Muscle of arm (tissue), 12 donors: ENCODE results near the gene FRMD4A. TPM values are rescaled to one million over a fixed set of nuclear protein-coding genes. Genes with fewer than 3 reads are reported as not detected.
"Not testable (repeated sequence)": the region's sequence is repeated elsewhere in the genome, so short reads cannot be mapped to it uniquely, and the experiment has no call there.

ENCODE experiments used
- DNase-seq: peaks from one replicate; pipeline ENCODE4 v3.0.0-alpha.2; 2013
- polyA plus RNA-seq, 12 donors: library from polyadenylated mRNA; unstranded; fragments of 120-200 nt; gene quantifications; one replicate each; pipeline ENCODE4 v1.2.1, GENCODE V29; 2013; ENCODE audit not compliant: insufficient read length in 12 of 12

The FRMD4A gene
- polyA plus RNA-seq, 12 donors: 28.4 to 70.7 (median 37.0) TPM; not detected in 1

GRCh38 chr10:13953371-13953770 lies 377.4 kb downstream of the FRMD4A start:
- no peak for DNase-seq

GRCh38 chr10:13950543-13950939 lies 380.2 kb downstream of the FRMD4A start:
- DNase-seq: no peak

GRCh38 chr10:13949844-13950542 lies 380.7 kb downstream of the FRMD4A start:
- no peak for DNase-seq

- DNase-seq: no peak
Observed at GRCh38 chr10:13946209-13946460, 384.6 kb downstream of the FRMD4A start.

GRCh38 chr10:13945390-13946208 lies 385.1 kb downstream of the FRMD4A start:
- no peak for DNase-seq

- DNase-seq: no peak
Observed at GRCh38 chr10:13944823-13945222, 385.9 kb downstream of the FRMD4A start.

- no peak for DNase-seq
Observed at GRCh38 chr10:13943735-13944398, 386.9 kb downstream of the FRMD4A start.

- no peak for DNase-seq
Observed at GRCh38 chr10:13942035-13942434, 388.7 kb downstream of the FRMD4A start.

GRCh38 chr10:13939391-13939790 lies 391.3 kb downstream of the FRMD4A start:
- DNase-seq: no peak

GRCh38 chr10:13938950-13939349 lies 391.8 kb downstream of the FRMD4A start:
- DNase-seq: no peak

- DNase-seq: no peak
Observed at GRCh38 chr10:13936826-13937225, 393.9 kb downstream of the FRMD4A start.

- no peak for DNase-seq
Observed at GRCh38 chr10:13930120-13930519, 400.6 kb downstream of the FRMD4A start.

GRCh38 chr10:13928451-13928850 lies 402.3 kb downstream of the FRMD4A start:
- no peak for DNase-seq

- DNase-seq: no peak
Observed at GRCh38 chr10:13925971-13926780, 404.5 kb downstream of the FRMD4A start.

- DNase-seq: no peak
Observed at GRCh38 chr10:13924040-13924725, 406.5 kb downstream of the FRMD4A start.

GRCh38 chr10:13922586-13922985 lies 408.1 kb downstream of the FRMD4A start:
- no peak for DNase-seq

- no peak for DNase-seq
Observed at GRCh38 chr10:13921941-13922340, 408.8 kb downstream of the FRMD4A start.

- not testable (repeated sequence) for DNase-seq
Observed at GRCh38 chr10:13921131-13921530, 409.6 kb downstream of the FRMD4A start.

- DNase-seq: no peak
Observed at GRCh38 chr10:13920465-13920864, 410.3 kb downstream of the FRMD4A start.

GRCh38 chr10:13920031-13920430 lies 410.7 kb downstream of the FRMD4A start:
- no peak for DNase-seq

GRCh38 chr10:13917791-13918190 lies 412.9 kb downstream of the FRMD4A start:
- no peak for DNase-seq
